PC-9 (cell line): ENCODE results near the gene KCNJ16.

Source experiments
- CTCF ChIP-seq: fragments of 200-600 bp; sonication (generic); conservative IDR thresholded peaks from 2 replicates; pipeline ENCODE4 v1.6.1; 2017; ENCODE audit warnings: mixed run types, antibody characterized with exemption, mild to moderate bottlenecking, moderate library complexity
- EZH2 ChIP-seq: fragments of 200-600 bp; sonication (generic); IDR thresholded peaks from 2 replicates; pipeline ENCODE4 v1.8.0; 2017; ENCODE audit warnings: antibody characterized with exemption, low read depth

- TF ChIP-seq CTCF (no peak), EZH2 (no peak)
These were observed 23.0 kb downstream of the KCNJ16 start for GRCh38 chr17:70098030-70098429.
